LoVo (cell line): ENCODE measurements around the gene KRT222.

ENCODE experiments used
- DNase-seq: peaks from one replicate; pipeline ENCODE4 v3.0.0-alpha.2; 2016; ENCODE audit warnings: low spot score

The KRT222 gene

DNA sequence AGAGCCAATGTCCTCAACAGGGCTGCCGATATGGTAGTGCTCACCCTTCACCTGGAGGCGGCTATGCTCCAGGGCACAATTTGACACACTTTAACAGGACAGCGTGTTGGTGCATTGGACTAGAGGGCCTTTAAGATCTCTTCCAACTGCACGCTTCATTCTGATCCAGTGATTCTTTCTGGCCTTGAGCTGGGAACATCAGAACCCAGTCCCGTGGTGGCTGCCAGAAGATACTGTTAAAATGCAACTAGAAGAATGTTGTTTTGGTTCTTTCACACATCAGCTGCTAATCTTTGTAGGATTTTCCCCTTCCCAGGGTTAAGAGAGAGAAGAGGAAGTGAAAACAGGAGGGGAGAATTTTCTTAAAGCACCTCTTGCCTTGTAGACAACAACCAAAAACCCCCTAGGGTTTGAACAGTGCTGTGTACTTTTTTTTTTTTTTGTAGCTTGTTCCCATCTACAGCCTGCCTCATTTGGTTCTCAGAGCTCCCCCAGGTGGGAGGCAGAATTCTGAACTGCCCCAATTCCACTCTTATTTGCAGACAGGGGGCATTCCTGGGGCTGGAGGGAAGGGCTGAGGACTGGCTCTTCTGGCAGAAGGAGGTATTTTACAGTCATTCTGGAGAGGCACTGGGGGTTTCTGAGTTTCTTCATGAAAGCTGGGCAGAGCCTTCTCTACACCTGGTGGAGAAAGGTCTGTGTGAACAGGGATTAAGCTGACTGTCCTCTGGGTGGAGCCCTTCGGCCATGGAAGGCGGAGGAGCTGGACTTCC lies 49.7 kb downstream of the KRT222 start:
- no peak for DNase-seq

GRCh38 chr17:40614431-40615067 lies 50.4 kb downstream of the KRT222 start:
- DNase-seq, result no peak

GRCh38 chr17:40613467-40614154 lies 51.4 kb downstream of the KRT222 start:
- no peak for DNase-seq

GRCh38 chr17:40612599-40613244 lies 52.3 kb downstream of the KRT222 start:
- no peak for DNase-seq

DNA sequence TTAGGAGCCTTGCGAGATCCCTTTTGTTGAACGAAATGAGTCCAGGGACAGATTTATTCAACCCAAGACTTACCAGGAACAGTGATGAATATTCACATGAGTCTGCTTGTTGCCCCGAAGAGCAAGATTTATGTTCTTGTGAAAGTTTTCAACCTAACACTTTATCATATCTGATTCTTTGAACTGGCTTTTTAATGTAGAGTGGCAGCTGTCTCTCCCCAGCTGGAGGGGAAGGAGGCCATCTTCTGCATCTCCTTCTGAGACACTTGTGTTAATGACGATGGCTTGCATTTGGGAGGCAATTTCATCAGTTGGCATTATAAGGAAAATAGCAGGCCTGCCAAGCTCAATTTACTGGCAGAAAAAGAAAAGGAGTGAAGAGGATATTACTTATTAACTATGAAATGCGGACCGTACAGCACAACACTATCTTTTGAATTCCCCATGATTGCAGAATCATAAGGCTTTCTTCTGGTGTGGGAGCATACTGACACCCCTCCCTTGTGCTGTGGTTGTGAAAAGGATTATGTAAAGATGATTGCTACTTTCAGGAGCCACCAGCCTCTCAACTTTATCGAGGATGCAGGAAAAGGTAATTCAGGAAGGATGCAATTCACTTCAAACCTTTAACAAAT lies 53.0 kb downstream of the KRT222 start:
- DNase-seq, result no peak

GRCh38 chr17:40610359-40610758 lies 54.6 kb downstream of the KRT222 start:
- DNase-seq, result no peak

GRCh38 chr17:40608061-40608581 lies 56.9 kb downstream of the KRT222 start:
- no peak for DNase-seq

DNA sequence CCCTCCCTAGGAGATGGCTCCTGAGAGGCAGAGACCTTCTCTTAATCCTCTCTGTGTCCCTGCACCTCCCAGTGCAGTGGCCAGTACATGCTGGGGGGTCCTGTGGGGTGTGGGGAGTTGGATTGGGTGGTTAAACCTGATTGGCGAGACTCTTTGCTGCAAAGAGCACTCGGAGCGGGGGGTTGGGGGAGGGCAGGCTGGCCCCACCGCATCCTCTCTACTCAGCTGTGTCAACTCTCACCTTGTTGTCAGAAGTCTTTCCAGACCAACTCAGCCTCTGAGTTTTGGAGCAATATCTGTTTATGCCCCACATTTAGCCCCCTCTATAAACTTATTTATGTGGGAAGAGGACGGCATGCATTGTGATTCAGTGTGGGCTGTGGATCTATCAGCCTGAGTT lies 57.3 kb downstream of the KRT222 start:
- DNase-seq, result no peak

DNA sequence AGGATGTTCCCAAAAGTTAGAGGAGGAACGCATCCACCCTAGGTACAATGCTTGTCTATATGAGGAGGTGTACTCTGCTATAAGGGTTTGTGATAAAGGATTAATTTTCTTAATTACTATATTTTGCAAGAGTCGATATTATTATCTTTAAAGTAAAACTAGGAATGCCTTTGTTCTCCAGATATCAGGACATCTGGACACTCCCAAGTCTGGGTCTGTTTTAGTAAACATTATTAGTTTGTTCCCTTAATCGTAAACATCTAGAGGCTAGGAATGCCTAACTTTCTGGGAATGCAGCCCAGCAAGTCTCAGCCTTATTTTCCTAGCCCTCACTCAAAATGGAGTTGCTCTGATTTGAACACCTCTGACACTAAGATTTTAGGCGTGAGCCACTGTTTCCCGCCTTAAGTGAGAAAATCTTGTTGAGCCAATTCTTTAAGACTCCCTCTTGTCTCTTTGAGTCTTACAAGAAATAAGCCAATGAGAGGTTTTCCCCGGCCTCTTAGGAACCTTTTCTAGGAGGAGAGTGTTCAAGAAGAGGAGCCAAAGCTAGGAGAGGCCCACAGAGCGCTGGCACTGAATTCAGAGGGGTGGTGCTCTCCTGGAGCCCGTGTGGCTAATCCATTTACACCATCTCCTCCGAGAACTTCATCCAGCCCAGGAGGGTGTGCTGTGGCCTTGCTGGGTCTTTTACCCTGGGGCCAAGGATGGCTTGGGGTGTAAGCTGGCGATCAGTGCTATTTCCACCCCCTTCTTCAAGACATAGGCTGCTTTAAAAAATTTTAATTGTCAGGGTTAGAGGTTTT lies 58.2 kb downstream of the KRT222 start:
- no peak for DNase-seq

- no peak for DNase-seq
These were observed 59.7 kb downstream of the KRT222 start for GRCh38 chr17:40605306-40605705.
